H1 (cell line): ENCODE measurements around the gene CHPF. TPM values are rescaled to one million over a fixed set of nuclear protein-coding genes. Genes with fewer than 3 reads are reported as not detected.

Experiments
- CBX8 ChIP-seq: fragments of 300-800, 300-1000 bp; sonication (generic); IDR thresholded peaks from 2 replicates; pipeline ENCODE4 v1.7.1; 2016; ENCODE audit warnings: low read depth, low read length, borderline replicate concordance
- POLR2A ChIP-seq, 2 experiments: IDR thresholded peaks; 1 replicate in 1 of 2; 2 replicates in 1 of 2; pipeline ENCODE4 v1.6.1; 2011; ENCODE audit warnings: low read depth in 2 of 2, low read length in 2 of 2, mild to moderate bottlenecking in 2 of 2; ENCODE audit errors: control extremely low read depth in 1 of 2
- SIRT6 ChIP-seq: IDR thresholded peaks from one replicate; pipeline ENCODE4 v1.7.1; 2012; ENCODE audit warnings: low read length, inconsistent platforms
- SP1 ChIP-seq: IDR thresholded peaks from 2 replicates; pipeline ENCODE4 v1.6.1; 2011; ENCODE audit warnings: low read depth, low read length
- SRF ChIP-seq: IDR thresholded peaks from 2 replicates; pipeline ENCODE4 v1.6.1; 2011; ENCODE audit warnings: mild to moderate bottlenecking, low read depth, low read length, moderate library complexity
- polyA plus RNA-seq, 7 experiments: library from polyadenylated mRNA; depleted of rRNA in 3 of 7; stranded (reverse) in 5 of 7; unstranded in 2 of 7; fragments of >200 nt in 5 of 7; fragments of 200-250 nt in 2 of 7; gene quantifications; 1 replicate in 5 of 7; 2 replicates in 1 of 7; 4 replicates in 1 of 7; pipeline versions ENCODE4 v1.2.1 to v1.2.3, GENCODE V29; 2011 to 2013; ENCODE audit warnings: missing spikeins in 2 of 7, mixed read lengths in 2 of 7
- total RNA-seq: library from RNA; stranded (reverse); fragmentation: NEBNext Ultra II Directional; extraction: Animal tissue kit (Norgen Biotek cat#: 25700); gene quantifications from 2 replicates; pipeline ENCODE4 v1.2.1, GENCODE V29; 2021

The CHPF gene
- total and polyA plus RNA-seq, 2 of the 8 experiments (the other 6 are each of a cell fraction or from before 2014, with no cell fraction given) = 62.9 to 67.3 TPM

- TF ChIP-seq SIRT6 = no peak
- no peak for TF ChIP-seq SRF
- no peak for TF ChIP-seq POLR2A (IDR thresholded peaks at IDR 0.05; ENCODE audit: control extremely low read depth in 1 of 2, low read depth in 2 of 2, low read length in 2 of 2)
- TF ChIP-seq SP1 = no peak
- no peak for TF ChIP-seq CBX8
Measured at GRCh38 chr2:219520079-219520478, 23.5 kb downstream of the CHPF start (continued).
